A549 (cell line): ENCODE data around the gene LRFN5.

Experiments
- POLR2A ChIP-seq: IDR thresholded peaks from 2 replicates; pipeline ENCODE4 v1.6.1; 2012; ENCODE audit warnings: mild to moderate bottlenecking, low read length
- RCOR1 ChIP-seq: fragments of 150-350 bp; IDR thresholded peaks from 2 replicates; pipeline ENCODE4 v1.6.1; 2014; ENCODE audit warnings: antibody characterized with exemption, low read length, low read depth
- REST ChIP-seq: fragments of 200-600 bp; sonication (generic); IDR thresholded peaks from 2 replicates; pipeline ENCODE4 v1.6.1; 2016; ENCODE audit warnings: antibody characterized with exemption, mild to moderate bottlenecking, moderate library complexity
- USF2 ChIP-seq: fragments of 450-650 bp; IDR thresholded peaks from 2 replicates; pipeline ENCODE4 v1.6.1; 2014; ENCODE audit warnings: antibody characterized with exemption
- TF ChIP-seq, protein P1 (sequence below): fragments of >200 bp; sonication (Bioruptor Twin); formaldehyde crosslinking; IDR thresholded peaks from 3 replicates; pipeline ENCODE4 v1.5.1; 2016

- no peak for TF ChIP-seq REST
- TF ChIP-seq POLR2A: no peak
- TF ChIP-seq, protein P1, sequence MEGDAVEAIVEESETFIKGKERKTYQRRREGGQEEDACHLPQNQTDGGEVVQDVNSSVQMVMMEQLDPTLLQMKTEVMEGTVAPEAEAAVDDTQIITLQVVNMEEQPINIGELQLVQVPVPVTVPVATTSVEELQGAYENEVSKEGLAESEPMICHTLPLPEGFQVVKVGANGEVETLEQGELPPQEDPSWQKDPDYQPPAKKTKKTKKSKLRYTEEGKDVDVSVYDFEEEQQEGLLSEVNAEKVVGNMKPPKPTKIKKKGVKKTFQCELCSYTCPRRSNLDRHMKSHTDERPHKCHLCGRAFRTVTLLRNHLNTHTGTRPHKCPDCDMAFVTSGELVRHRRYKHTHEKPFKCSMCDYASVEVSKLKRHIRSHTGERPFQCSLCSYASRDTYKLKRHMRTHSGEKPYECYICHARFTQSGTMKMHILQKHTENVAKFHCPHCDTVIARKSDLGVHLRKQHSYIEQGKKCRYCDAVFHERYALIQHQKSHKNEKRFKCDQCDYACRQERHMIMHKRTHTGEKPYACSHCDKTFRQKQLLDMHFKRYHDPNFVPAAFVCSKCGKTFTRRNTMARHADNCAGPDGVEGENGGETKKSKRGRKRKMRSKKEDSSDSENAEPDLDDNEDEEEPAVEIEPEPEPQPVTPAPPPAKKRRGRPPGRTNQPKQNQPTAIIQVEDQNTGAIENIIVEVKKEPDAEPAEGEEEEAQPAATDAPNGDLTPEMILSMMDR: no peak
- TF ChIP-seq USF2: no peak
- no peak for TF ChIP-seq RCOR1
These were observed 261.7 kb downstream of the LRFN5 start for GRCh38 chr14:41868396-41868795.
